Endothelial cell of umbilical vein (primary cell): ENCODE data around the gene ADARB2. TPM values are rescaled to one million over a fixed set of nuclear protein-coding genes. Genes with fewer than 3 reads are reported as not detected.

ENCODE experiments used
- BruUV-seq: library from RNA; stranded (reverse); fragments of 400-500 nt; replicated peaks from 2 replicates; lab custom pipeline; 2021; lab: Mats Ljungman, UMichigan
- CTCF ChIA-PET: fragments of 300-600, 350-600 bp; sonication (Branson Sonifier 250); formaldehyde crosslinking; loops from one replicate; lab custom pipeline; 2021; ENCODE audit warnings: antibody characterized with exemption, inconsistent platforms; lab: Charles Lee
- POLR2A ChIA-PET: fragments of 300-600, 350-600 bp; sonication (Branson Sonifier 250); formaldehyde crosslinking; loops from one replicate; lab custom pipeline; 2021; ENCODE audit warnings: antibody characterized with exemption, inconsistent platforms; lab: Charles Lee
- DNase-seq: peaks from one replicate; pipeline ENCODE4 v3.0.0-alpha.2; 2011; ENCODE audit warnings: low read depth, low spot score
- FAIRE-seq: peaks from 2 replicates; lab custom pipeline; 2011; peaks lifted over from hg19 to GRCh38; lab: Jason Lieb, UNC
- H2AFZ ChIP-seq: 2 replicates; pipeline ENCODE4 v1.6.0; 2012; ENCODE audit warnings: low read depth, low read length, control low read depth, inconsistent platforms
- H3K27ac ChIP-seq: 2 replicates; pipeline ENCODE4 v1.5.1; 2011; ENCODE audit warnings: low read depth, mild to moderate bottlenecking, control low read depth, low read length, moderate library complexity; ENCODE audit not compliant: insufficient read depth
- H3K27me3 ChIP-seq, 2 experiments: 2 replicates each; pipeline versions ENCODE4 v1.6.0 to v1.6.1; 2011; ENCODE audit warnings: low read length in 2 of 2, mixed read lengths in 1 of 2; ENCODE audit not compliant: control insufficient read depth in 2 of 2, insufficient read depth in 2 of 2
- H3K36me3 ChIP-seq, 2 experiments: 2 replicates in 1 of 2; 3 replicates in 1 of 2; pipeline ENCODE4 v1.5.1; 2011; ENCODE audit warnings: low read length in 2 of 2, mild to moderate bottlenecking in 1 of 2, moderate library complexity in 1 of 2; ENCODE audit not compliant: control insufficient read depth in 2 of 2, insufficient read depth in 2 of 2; ENCODE audit errors: extremely low read depth in 1 of 2
- H3K4me1 ChIP-seq: 3 replicates; pipeline ENCODE4 v1.5.1; 2011; ENCODE audit warnings: mild to moderate bottlenecking, low read length; ENCODE audit not compliant: control insufficient read depth, insufficient read depth; ENCODE audit errors: extremely low read depth
- H3K4me2 ChIP-seq: 2 replicates; pipeline ENCODE4 v1.6.1; 2011; ENCODE audit warnings: low read length, control low read depth, mixed read lengths; ENCODE audit not compliant: insufficient read depth
- H3K4me3 ChIP-seq, 3 experiments: fragments of 200-600 bp in 1 of 3; sonication (generic), shearing (Covaris generic) in 1 of 3; replicated peaks in 1 of 3; 2 replicates each; pipeline ENCODE4 v1.5.1; 2011 to 2016; ENCODE audit warnings: control low read depth in 3 of 3, low read length in 3 of 3, mild to moderate bottlenecking in 2 of 3, inconsistent platforms in 1 of 3, low read depth in 1 of 3, moderate library complexity in 1 of 3; ENCODE audit not compliant: insufficient read depth in 1 of 3
- H3K79me2 ChIP-seq: 2 replicates; pipeline ENCODE4 v1.6.0; 2012; ENCODE audit warnings: low read length, inconsistent platforms; ENCODE audit not compliant: control insufficient read depth, insufficient read depth
- H3K9ac ChIP-seq: replicated peaks from 2 replicates; pipeline ENCODE3; 2011; ENCODE audit warnings: low read length, control low read depth; ENCODE audit not compliant: insufficient read depth; ENCODE audit errors: extremely low read depth
- H3K9me1 ChIP-seq: replicated peaks from 3 replicates; pipeline ENCODE4 v1.6.0; 2011; ENCODE audit warnings: mild to moderate bottlenecking, low read length; ENCODE audit not compliant: control insufficient read depth, insufficient read depth; ENCODE audit errors: extremely low read depth
- H3K9me3 ChIP-seq: replicated peaks from 2 replicates; pipeline ENCODE4 v1.5.1; 2012; ENCODE audit warnings: low read length, inconsistent platforms; ENCODE audit not compliant: control insufficient read depth, insufficient read depth
- H4K20me1 ChIP-seq: replicated peaks from 2 replicates; pipeline ENCODE3; 2011; ENCODE audit warnings: mild to moderate bottlenecking, low read length; ENCODE audit not compliant: control insufficient read depth, insufficient read depth; ENCODE audit errors: extremely low read depth
- CTCF ChIP-seq, 2 donors: IDR thresholded peaks; 1 replicate in 1 of 2; 2 replicates in 1 of 2; pipeline ENCODE4 v1.5.1; 2011; ENCODE audit warnings: low read length in 2 of 2, mild to moderate bottlenecking in 2 of 2, moderate library complexity in 2 of 2, control low read depth in 1 of 2, inconsistent platforms in 1 of 2, low read depth in 1 of 2; ENCODE audit not compliant: insufficient read depth in 1 of 2; ENCODE audit errors: extremely low read depth in 1 of 2
- EZH2 ChIP-seq: IDR thresholded peaks from 2 replicates; pipeline ENCODE4 v1.6.1; 2012; ENCODE audit warnings: borderline replicate concordance, low read depth, mild to moderate bottlenecking, moderate library complexity, low read length, inconsistent platforms; ENCODE audit not compliant: severe bottlenecking
- FOS ChIP-seq: IDR thresholded peaks from 2 replicates; pipeline ENCODE4 v1.6.1; 2011; ENCODE audit warnings: mild to moderate bottlenecking, low read length, moderate library complexity, borderline replicate concordance; ENCODE audit not compliant: insufficient read depth
- GATA2 ChIP-seq: IDR thresholded peaks from 2 replicates; pipeline ENCODE4 v1.7.0; 2011; ENCODE audit warnings: low read depth, mild to moderate bottlenecking, moderate library complexity, mixed read lengths, low read length; ENCODE audit not compliant: insufficient read length, insufficient read depth
- JUN ChIP-seq: IDR thresholded peaks from 2 replicates; pipeline ENCODE4 v1.6.1; 2011; ENCODE audit warnings: borderline replicate concordance, low read depth; ENCODE audit not compliant: insufficient read length, insufficient read depth
- MYC ChIP-seq: IDR thresholded peaks from one replicate; pipeline ENCODE4 v1.6.1; 2011; ENCODE audit warnings: mild to moderate bottlenecking, low read depth, low read length
- POLR2A ChIP-seq: IDR thresholded peaks from 2 replicates; pipeline ENCODE4 v1.6.1; 2012; ENCODE audit warnings: low read depth, mild to moderate bottlenecking, control low read depth, low read length
- POLR2AphosphoS5 ChIP-seq: IDR thresholded peaks from 2 replicates; pipeline ENCODE4 v1.6.1; 2012; ENCODE audit warnings: low read depth, mild to moderate bottlenecking, control low read depth, low read length, moderate library complexity; ENCODE audit not compliant: insufficient read depth
- dilution Hi-C: fragments of 300-500 bp; cut with MboI; formaldehyde crosslinking; loops from one replicate; pipeline ENCODE4 v1.15.0; 2019; ENCODE audit warnings: low sequenced_read_pairs; ENCODE audit not compliant: extremely low pct_ligation_motif_present
- intact Hi-C: fragments of 100-400 bp; cut with micrococcal nuclease; formaldehyde crosslinking; loops from one replicate; pipeline ENCODE4 v1.10.0; 2022
- polyA plus RNA-seq, 4 experiments: library from polyadenylated mRNA; depleted of rRNA in 3 of 4; stranded (reverse) in 3 of 4; unstranded in 1 of 4; fragments of >200 nt; gene quantifications; 2 replicates each; pipeline versions ENCODE4 v1.2.1 to v1.2.3, GENCODE V29; 2011 to 2012; ENCODE audit warnings: missing spikeins in 1 of 4
- total RNA-seq: library from RNA; stranded (reverse); gene quantifications from 2 replicates; pipeline ENCODE4 v1.2.3, GENCODE V29; 2021
- TF ChIP-seq, protein P1 (sequence below): IDR thresholded peaks from 2 replicates; pipeline ENCODE4 v1.6.1; 2011; ENCODE audit not compliant: insufficient read depth, insufficient read length

ADARB2 gene
- total and polyA plus RNA-seq, 2 donors (not counting 3 experiments of a cell fraction or from before 2014, with no cell fraction given): not detected

DNA sequence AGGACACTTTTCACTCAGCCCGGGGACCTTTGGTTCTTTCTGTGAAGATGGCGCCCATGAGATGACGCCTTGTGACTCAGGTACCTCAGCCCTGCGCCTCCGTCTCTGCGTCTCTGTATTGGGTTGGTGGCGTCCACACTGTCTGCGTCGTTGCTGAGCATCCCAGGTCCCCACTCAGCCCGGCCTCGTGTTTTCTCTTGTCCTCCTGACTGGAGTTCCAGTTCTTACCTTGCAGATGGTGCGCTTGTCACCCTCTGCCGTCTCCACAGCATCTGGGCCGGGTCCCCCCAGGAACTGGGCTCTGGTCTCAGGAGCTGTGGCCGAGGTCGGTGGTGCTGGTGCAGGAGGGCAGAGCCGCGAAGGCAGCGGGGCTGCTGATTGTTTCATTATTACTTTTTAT is 530.7 kb downstream of the ADARB2 start:
- Histone ChIP-seq H3K79me2 (no peaks in the 10 kb centered on the region), H4K20me1 (no peaks in the 10 kb centered on the region), H2AFZ (no peak overlapping the region), H3K4me3 (no peak overlapping the region), H3K9ac (no peak overlapping the region), H3K9me3 (no peaks in the 10 kb centered on the region), H3K9me1 (no peaks in the 10 kb centered on the region), H3K4me2 (no peak overlapping the region), H3K27me3 (no peaks in the 10 kb centered on the region), H3K27ac (no peak overlapping the region), H3K4me1 (no peaks in the 10 kb centered on the region), H3K36me3 (no peaks in the 10 kb centered on the region)
- TF ChIP-seq JUN (no peak), FOS (no peak), POLR2A (no peak), POLR2AphosphoS5 (no peak), MYC (no peak), EZH2 (no peak), CTCF (IDR thresholded peaks at IDR 0.05; ENCODE audit: extremely low read depth in 1 of 2, insufficient read depth in 1 of 2, low read depth in 1 of 2, low read length in 2 of 2) (no peak), GATA2 (no peak)
- TF ChIP-seq, protein P1, sequence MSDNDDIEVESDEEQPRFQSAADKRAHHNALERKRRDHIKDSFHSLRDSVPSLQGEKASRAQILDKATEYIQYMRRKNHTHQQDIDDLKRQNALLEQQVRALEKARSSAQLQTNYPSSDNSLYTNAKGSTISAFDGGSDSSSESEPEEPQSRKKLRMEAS: no peak
- no peak for DNase-seq
- no peak for FAIRE-seq
- dilution Hi-C loops (no loop called here), intact Hi-C loops (no loop called here)
- BruUV-seq: no TSS peak
- ChIA-PET CTCF (no interaction called here), POLR2A (no interaction called here)
